GM19043 (cell line): ENCODE results near the gene ICAM3.
A peak's percentile ranks its signal among the peaks of the same experiment; 100 is the strongest.

Experiments used
- ATAC-seq: cut with Tn5 transposase; IDR thresholded peaks from one replicate; pipeline ENCODE4 v1.9.1; 2021; ENCODE audit warnings: low read depth; ENCODE audit not compliant: unreplicated experiment

The ICAM3 gene

GRCh38 chr19:10321874-10322835, 17.3 kb downstream of the ICAM3 start:
- ATAC-seq = no peak

- ATAC-seq = no peak
Observed at GRCh38 chr19:10321417-10321797, 18.0 kb downstream of the ICAM3 start.

- no peak for ATAC-seq
Observed at GRCh38 chr19:10320602-10321416, 18.6 kb downstream of the ICAM3 start.

GRCh38 chr19:10318807-10319682, 20.4 kb downstream of the ICAM3 start:
- ATAC-seq = no peak

GRCh38 chr19:10317857-10318462, 21.5 kb downstream of the ICAM3 start:
- no peak for ATAC-seq

GRCh38 chr19:10317045-10317856, 22.2 kb downstream of the ICAM3 start:
- ATAC-seq = no peak

- ATAC-seq = no peak
Observed at GRCh38 chr19:10316229-10317044, 23.0 kb downstream of the ICAM3 start.

- no peak for ATAC-seq
Observed at GRCh38 chr19:10315335-10316214, 23.8 kb downstream of the ICAM3 start, which contains the start of gene FDX2. FDX2 (minus strand) TSS chr19:10316015; CDS start chr19:10315996, 19 bp downstream.

GRCh38 chr19:10309423-10309822, 30.0 kb downstream of the ICAM3 start, which contains the start of gene ZGLP1:
ZGLP1 (minus strand) TSS chr19:10309815.
- no peak for ATAC-seq

- no peak for ATAC-seq
Observed at GRCh38 chr19:10306327-10306726, 33.1 kb downstream of the ICAM3 start.

GRCh38 chr19:10305139-10305806, 34.2 kb downstream of the ICAM3 start:
- no peak for ATAC-seq

GRCh38 chr19:10299545-10300458, 39.6 kb downstream of the ICAM3 start:
- no peak for ATAC-seq

GRCh38 chr19:10295847-10296591, 43.4 kb downstream of the ICAM3 start:
- ATAC-seq = no peak

- ATAC-seq = peak; percentile 54
Observed at GRCh38 chr19:10295305-10295846, 44.0 kb downstream of the ICAM3 start.

GRCh38 chr19:10294368-10294697, 45.1 kb downstream of the ICAM3 start:
- no peak for ATAC-seq
